Ectodermal cell (in vitro differentiated cells): ENCODE measurements around the gene AGPAT4.

Experiments
- H3K27ac ChIP-seq: 2 replicates; pipeline ENCODE4 v1.7.0; 2013; ENCODE audit warnings: mild to moderate bottlenecking, low read depth, low read length; ENCODE audit not compliant: insufficient read depth, poor library complexity, severe bottlenecking
- H3K27me3 ChIP-seq: 2 replicates; pipeline ENCODE4 v1.7.0; 2013; ENCODE audit warnings: mild to moderate bottlenecking, low read length; ENCODE audit not compliant: insufficient read depth, control insufficient read depth, poor library complexity, severe bottlenecking
- H3K36me3 ChIP-seq: one replicate; pipeline ENCODE4 v1.7.0; 2013; ENCODE audit warnings: low read length; ENCODE audit not compliant: control insufficient read depth, insufficient read depth
- H3K4me1 ChIP-seq: one replicate; pipeline ENCODE4 v1.7.0; 2013; ENCODE audit warnings: low read length; ENCODE audit not compliant: control insufficient read depth, insufficient read depth
- H3K4me3 ChIP-seq: 2 replicates; pipeline ENCODE4 v1.7.0; 2013; ENCODE audit warnings: low read depth, low read length, control low read depth; ENCODE audit not compliant: insufficient read depth
- H3K9me3 ChIP-seq: 2 replicates; pipeline ENCODE4 v1.7.0; 2013; ENCODE audit warnings: mild to moderate bottlenecking, low read length, moderate library complexity; ENCODE audit not compliant: control insufficient read depth
- WGBS, 2 experiments: methylation state at CpG; one replicate each; pipeline ENCODE4 v1.1.7; 2013; ENCODE audit warnings: missing lambda C conversion rate in 2 of 2; 5-methylcytosine and 5-hydroxymethylcytosine counted together

Gene AGPAT4

DNA sequence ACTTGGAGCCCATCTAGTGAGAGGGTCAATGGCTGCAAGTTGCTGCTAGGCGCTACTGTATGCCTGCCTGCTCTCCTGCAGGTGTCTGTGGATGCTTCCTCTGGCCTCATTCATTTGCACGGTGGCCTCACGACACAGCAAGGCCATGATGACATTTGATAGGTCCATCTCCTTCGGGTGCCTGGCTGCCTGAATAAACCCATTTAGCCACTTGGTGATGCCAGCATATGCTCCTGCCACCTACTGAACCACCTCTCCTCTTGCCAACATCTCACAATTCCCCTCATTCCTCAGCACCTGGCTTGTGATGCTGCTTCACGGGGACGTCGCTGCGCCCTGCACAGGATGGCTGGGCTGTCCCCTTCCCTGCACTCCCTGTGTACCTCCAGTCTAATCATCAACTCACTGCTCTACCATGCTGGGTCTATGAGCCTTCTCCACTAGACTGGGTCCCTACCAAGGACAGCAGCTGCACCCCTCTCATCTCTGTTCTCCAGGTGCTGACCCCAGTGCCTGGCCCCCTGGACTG lies 51.1 kb downstream of the AGPAT4 start:
- WGBS, 2 experiments = 94% methylated on average over 8 of the region's 8 CpGs

DNA sequence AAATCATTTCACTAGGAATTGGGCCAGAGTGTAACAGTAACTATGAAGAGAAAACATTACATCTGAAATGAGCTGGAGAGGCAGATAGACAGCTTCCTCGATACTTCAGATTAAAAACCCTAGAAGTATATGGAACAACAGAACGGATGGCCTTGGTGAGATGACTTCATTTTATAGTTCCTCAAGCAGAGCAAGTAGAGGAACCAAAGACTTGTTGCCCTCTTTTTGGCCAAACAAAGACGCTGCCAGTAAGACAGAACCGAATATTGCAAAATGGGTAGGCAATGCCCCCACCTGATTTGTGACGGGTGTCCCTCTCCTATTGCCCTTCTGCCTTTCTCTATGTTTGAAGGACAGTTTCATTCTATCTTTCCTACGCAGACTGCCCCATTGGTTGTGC lies 53.5 kb downstream of the AGPAT4 start:
- Histone ChIP-seq H3K9me3 (no peaks in the 10 kb centered on the region), H3K36me3 (peaks cover 16% of the 10 kb centered on the region), H3K4me3 (no peak overlapping the region), H3K27me3 (no peaks in the 10 kb centered on the region), H3K27ac (no peak overlapping the region), H3K4me1 (no peaks in the 10 kb centered on the region)
- 88 to 90% methylated on average over 6 of the region's 6 CpGs for WGBS, 2 experiments

More for the DNA sequence above, 51.1 kb downstream of the AGPAT4 start:
- Histone ChIP-seq H3K4me3 (no peak overlapping the region), H3K36me3 (peaks cover 11% of the 10 kb centered on the region), H3K9me3 (no peaks in the 10 kb centered on the region), H3K4me1 (no peaks in the 10 kb centered on the region), H3K27ac (no peak overlapping the region), H3K27me3 (no peaks in the 10 kb centered on the region)

GRCh38 chr6:161219680-161220079 lies 54.2 kb downstream of the AGPAT4 start:
- peaks cover 22% of the 10 kb centered on the region for H3K36me3 ChIP-seq
- no peak overlapping the region for H3K27ac ChIP-seq
- H3K4me3 ChIP-seq = no peak overlapping the region
- no peaks in the 10 kb centered on the region for H3K4me1 ChIP-seq
- H3K27me3 ChIP-seq = no peaks in the 10 kb centered on the region
- 89 to 91% methylated on average over 2 of the region's 2 CpGs for WGBS, 2 experiments
- no peaks in the 10 kb centered on the region for H3K9me3 ChIP-seq

DNA sequence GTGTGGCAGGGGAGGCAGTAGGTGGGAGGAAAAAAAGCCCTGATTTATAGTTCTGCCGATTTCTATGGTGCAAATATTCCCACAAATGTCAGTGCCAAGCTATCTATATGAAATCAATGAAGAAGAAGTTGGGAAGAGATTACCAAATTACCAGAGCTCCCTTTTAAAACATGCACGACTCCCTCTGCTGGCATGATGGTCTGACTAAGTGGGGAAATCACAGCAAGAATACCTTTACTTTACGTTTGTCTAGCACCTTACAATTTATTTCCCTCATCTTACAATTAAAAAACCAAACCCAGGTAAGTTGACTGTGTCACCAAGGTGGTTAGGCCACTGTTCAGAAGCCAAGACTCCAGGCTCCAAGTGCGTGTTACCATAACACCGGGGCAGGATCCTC lies 55.6 kb downstream of the AGPAT4 start:
- Histone ChIP-seq H3K9me3 (no peaks in the 10 kb centered on the region), H3K27me3 (no peaks in the 10 kb centered on the region), H3K27ac (no peak overlapping the region), H3K4me1 (no peaks in the 10 kb centered on the region), H3K4me3 (no peak overlapping the region), H3K36me3 (peaks cover 26% of the 10 kb centered on the region)
- WGBS, 2 experiments = 92% methylated on average over 5 of the region's 5 CpGs

DNA sequence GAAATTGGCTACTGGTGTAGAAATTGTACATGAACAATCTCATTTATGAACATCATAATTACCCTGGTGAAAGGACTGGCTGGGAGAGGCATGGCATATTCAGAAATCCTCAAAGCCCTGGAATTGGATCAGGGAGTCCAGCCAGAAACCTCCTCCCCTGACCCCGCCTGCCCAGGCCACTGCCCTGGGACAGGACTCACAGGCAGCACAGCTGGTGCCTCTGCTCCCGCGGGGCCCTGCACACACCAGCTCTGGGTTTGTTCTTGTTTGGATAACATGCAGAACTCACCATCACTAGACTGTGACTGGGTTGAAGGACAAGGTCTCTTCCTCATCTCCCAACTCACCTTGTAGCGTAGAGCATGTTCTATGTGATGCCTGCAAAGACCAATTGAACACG lies 56.2 kb downstream of the AGPAT4 start:
- WGBS, 2 experiments = 95 to 97% methylated on average over 5 of the region's 5 CpGs
- Histone ChIP-seq H3K36me3 (peaks cover 26% of the 10 kb centered on the region), H3K9me3 (no peaks in the 10 kb centered on the region), H3K4me3 (no peak overlapping the region), H3K27ac (no peak overlapping the region), H3K27me3 (no peaks in the 10 kb centered on the region), H3K4me1 (no peaks in the 10 kb centered on the region)

DNA sequence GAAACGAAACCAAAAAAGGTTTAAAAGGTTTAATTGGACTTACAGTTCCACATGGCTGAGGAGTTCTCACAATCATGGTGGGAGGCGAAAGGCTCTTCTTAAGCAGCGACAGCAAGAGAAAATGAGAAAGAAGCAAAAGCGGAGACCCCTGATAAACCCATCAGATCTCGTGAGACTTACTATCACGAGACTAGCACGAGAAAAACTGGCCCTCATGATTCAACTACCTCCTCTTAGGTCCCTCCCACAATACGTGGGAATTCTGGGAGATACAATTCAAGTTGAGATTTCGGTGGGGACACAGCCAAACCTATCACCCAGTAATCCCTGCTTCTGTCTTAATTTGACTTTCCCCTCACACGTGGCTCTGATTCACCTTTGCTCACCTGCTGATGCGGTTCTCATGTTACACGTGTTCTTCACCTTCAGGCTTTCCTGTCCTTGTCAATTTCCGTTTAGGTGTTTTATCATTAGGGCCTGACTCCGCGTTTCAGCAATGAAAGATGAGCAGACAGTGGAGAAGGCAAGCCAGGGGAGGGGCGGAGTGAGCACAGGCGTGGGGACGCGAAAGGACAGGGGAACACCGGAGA lies 57.1 kb downstream of the AGPAT4 start:
- Histone ChIP-seq H3K4me3 (no peak overlapping the region), H3K4me1 (no peaks in the 10 kb centered on the region), H3K9me3 (peaks cover 5% of the 10 kb centered on the region), H3K27me3 (no peaks in the 10 kb centered on the region), H3K27ac (no peak overlapping the region), H3K36me3 (peaks cover 26% of the 10 kb centered on the region)
- WGBS, 2 experiments = 96% methylated on average over 20 of the region's 20 CpGs

DNA sequence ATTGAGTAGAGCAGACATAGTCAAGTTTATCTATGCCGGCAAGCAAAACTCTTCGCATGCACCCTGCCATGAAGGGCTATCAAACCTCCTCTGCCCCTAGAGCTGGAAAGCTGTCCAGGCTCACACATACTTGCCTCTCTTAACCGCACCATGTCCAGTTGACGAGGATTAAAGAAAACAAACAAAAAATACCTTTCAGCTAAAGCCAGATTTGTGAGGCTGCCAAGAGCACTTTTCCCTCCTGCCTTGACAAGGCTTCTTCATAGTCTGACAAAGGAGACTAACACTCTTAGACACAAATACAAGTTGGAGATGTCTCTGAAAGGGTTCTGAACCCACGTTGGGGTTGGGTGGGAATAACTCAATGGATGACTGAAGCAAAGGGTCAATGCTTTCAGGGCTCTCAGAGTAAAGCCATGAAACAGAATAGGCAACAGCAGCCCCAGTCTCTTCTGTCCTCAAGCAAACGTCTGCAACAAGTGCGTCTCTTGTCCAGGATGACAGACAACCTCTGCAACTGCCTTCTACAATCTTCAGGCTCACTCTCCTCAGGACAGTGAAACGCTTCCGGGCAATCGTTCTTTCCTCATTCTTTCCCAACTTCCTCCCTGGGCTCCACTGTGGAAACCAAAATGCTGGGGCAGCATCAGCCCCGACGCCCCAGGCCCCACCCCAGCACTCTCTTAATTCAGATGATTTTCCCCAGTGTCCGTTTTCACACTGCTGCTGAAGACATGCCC lies 57.8 kb downstream of the AGPAT4 start:
- Histone ChIP-seq H3K9me3 (peaks cover 5% of the 10 kb centered on the region), H3K4me3 (no peak overlapping the region), H3K36me3 (peaks cover 26% of the 10 kb centered on the region)

GRCh38 chr6:161215193-161215592 lies 58.7 kb downstream of the AGPAT4 start:
- no peaks in the 10 kb centered on the region for H3K27me3 ChIP-seq
- peaks cover 26% of the 10 kb centered on the region for H3K36me3 ChIP-seq
- no peak overlapping the region for H3K4me3 ChIP-seq
- no peaks in the 10 kb centered on the region for H3K4me1 ChIP-seq
- peaks cover 5% of the 10 kb centered on the region for H3K9me3 ChIP-seq
- 90 to 95% methylated on average over 4 of the region's 4 CpGs for WGBS, 2 experiments
- H3K27ac ChIP-seq = no peak overlapping the region

More for the DNA sequence above, 57.8 kb downstream of the AGPAT4 start:
- no peaks in the 10 kb centered on the region for H3K27me3 ChIP-seq
- H3K4me1 ChIP-seq = no peaks in the 10 kb centered on the region
- WGBS, 2 experiments = 90 to 92% methylated on average over 13 of the region's 13 CpGs
- no peak overlapping the region for H3K27ac ChIP-seq

DNA sequence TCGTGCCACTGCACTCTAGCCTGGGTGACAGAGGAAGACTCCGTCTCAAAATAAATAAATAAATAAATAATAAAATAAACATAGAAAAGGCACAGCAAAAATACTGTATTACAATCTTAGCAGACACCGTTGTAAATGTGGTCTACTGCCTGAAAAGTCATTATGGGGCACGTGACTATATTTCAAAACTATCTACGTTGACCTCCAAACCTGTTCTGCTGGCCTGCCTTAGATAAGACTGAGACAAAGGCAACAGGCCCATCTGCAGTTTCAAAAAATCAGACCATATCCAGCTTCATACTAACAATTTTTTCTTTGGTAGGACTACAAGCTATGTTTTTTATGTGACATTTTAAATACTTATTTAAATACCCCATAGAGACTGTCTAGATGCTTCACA lies 59.1 kb downstream of the AGPAT4 start:
- peaks cover 5% of the 10 kb centered on the region for H3K9me3 ChIP-seq
- H3K4me1 ChIP-seq = no peaks in the 10 kb centered on the region

DNA sequence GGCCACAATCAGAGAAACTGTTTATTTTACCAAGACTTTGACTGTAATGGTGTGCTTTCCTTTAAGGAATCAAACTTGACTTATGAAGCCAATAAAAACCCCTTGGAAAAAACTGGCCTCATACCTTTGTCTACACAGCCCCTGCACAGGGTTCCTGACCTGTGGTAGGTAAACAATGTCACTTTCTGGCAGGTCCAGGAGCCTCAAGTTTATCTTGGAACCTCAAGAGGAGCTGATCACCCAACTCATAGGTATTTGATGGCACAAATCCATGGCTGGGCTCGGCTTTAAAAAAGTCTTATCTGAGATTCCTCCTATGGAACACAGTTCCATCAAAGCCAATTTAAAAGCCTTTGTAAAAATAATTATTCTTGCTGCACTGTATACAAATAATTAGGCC lies 61.0 kb downstream of the AGPAT4 start:
- Histone ChIP-seq H3K4me3 (no peak overlapping the region), H3K27me3 (no peaks in the 10 kb centered on the region), H3K36me3 (peaks cover 26% of the 10 kb centered on the region), H3K27ac (no peak overlapping the region), H3K4me1 (no peaks in the 10 kb centered on the region), H3K9me3 (peaks cover 5% of the 10 kb centered on the region)
- 97 to 100% methylated on average over 1 of the region's 1 CpG for WGBS, 2 experiments

More for the DNA sequence above, 59.1 kb downstream of the AGPAT4 start:
- H3K27me3 ChIP-seq = no peaks in the 10 kb centered on the region
- H3K27ac ChIP-seq = no peak overlapping the region
- no peak overlapping the region for H3K4me3 ChIP-seq
- 95 to 96% methylated on average over 3 to 4 of the region's 5 CpGs for WGBS, 2 experiments
- H3K36me3 ChIP-seq = peaks cover 26% of the 10 kb centered on the region
